Right hindlimb (tissue), 1 donor: ENCODE results near the gene AP3B1.
"Not testable (repeated sequence)": the region's sequence is repeated elsewhere in the genome, so short reads cannot be mapped to it uniquely, and the experiment has no call there.

Experiments used
- DNase-seq: peaks from one replicate; pipeline ENCODE4 v3.0.0-alpha.2; 2018

Gene AP3B1

GRCh38 chr5:78243091-78243490 lies 51.4 kb downstream of the AP3B1 start:
- no peak for DNase-seq

- no peak for DNase-seq
These were observed 52.5 kb downstream of the AP3B1 start for GRCh38 chr5:78242001-78242400.

GRCh38 chr5:78237911-78238310 lies 56.6 kb downstream of the AP3B1 start:
- DNase-seq: no peak

- no peak for DNase-seq
These were observed 58.5 kb downstream of the AP3B1 start for GRCh38 chr5:78236046-78236445.

- no peak for DNase-seq
These were observed 59.2 kb downstream of the AP3B1 start for GRCh38 chr5:78235289-78235688.

- no peak for DNase-seq
These were observed 59.7 kb downstream of the AP3B1 start for GRCh38 chr5:78234804-78235203.

GRCh38 chr5:78232163-78232562 lies 62.3 kb downstream of the AP3B1 start:
- DNase-seq: no peak

GRCh38 chr5:78224358-78224757 lies 70.1 kb downstream of the AP3B1 start:
- no peak for DNase-seq

GRCh38 chr5:78221964-78222451 lies 72.5 kb downstream of the AP3B1 start:
- no peak for DNase-seq

GRCh38 chr5:78221467-78221866 lies 73.0 kb downstream of the AP3B1 start:
- no peak for DNase-seq

- DNase-seq: no peak
These were observed 78.5 kb downstream of the AP3B1 start for GRCh38 chr5:78215972-78216371.

GRCh38 chr5:78215565-78215964 lies 78.9 kb downstream of the AP3B1 start:
- no peak for DNase-seq

GRCh38 chr5:78213799-78214198 lies 80.7 kb downstream of the AP3B1 start:
- DNase-seq: no peak

- DNase-seq: no peak
These were observed 83.4 kb downstream of the AP3B1 start for GRCh38 chr5:78211052-78211451.

- no peak for DNase-seq
These were observed 90.3 kb downstream of the AP3B1 start for GRCh38 chr5:78204241-78204640.

GRCh38 chr5:78203815-78204214 lies 90.7 kb downstream of the AP3B1 start:
- no peak for DNase-seq

- DNase-seq: no peak
These were observed 104.1 kb downstream of the AP3B1 start for GRCh38 chr5:78190402-78190801.

GRCh38 chr5:78188681-78189080 lies 105.8 kb downstream of the AP3B1 start:
- DNase-seq: not testable (repeated sequence)

- no peak for DNase-seq
These were observed 107.3 kb downstream of the AP3B1 start for GRCh38 chr5:78187172-78187571.

- DNase-seq: no peak
These were observed 111.7 kb downstream of the AP3B1 start for GRCh38 chr5:78182838-78183237.

GRCh38 chr5:78178356-78178755 lies 116.1 kb downstream of the AP3B1 start:
- DNase-seq: no peak

- DNase-seq: not testable (repeated sequence)
These were observed 124.2 kb downstream of the AP3B1 start for GRCh38 chr5:78170335-78170734.

GRCh38 chr5:78162253-78162862 lies 132.1 kb downstream of the AP3B1 start:
- DNase-seq: no peak

GRCh38 chr5:78157001-78157400 lies 137.5 kb downstream of the AP3B1 start:
- DNase-seq: no peak

- no peak for DNase-seq
These were observed 142.8 kb downstream of the AP3B1 start for GRCh38 chr5:78151594-78152271.
